Epidermal melanocyte (primary cell): ENCODE data around the gene ALDH1L2.

ENCODE experiments used
- DNase-seq: peaks from one replicate; pipeline ENCODE4 v3.0.0; 2011; ENCODE audit warnings: low spot score; ENCODE audit not compliant: insufficient read length

ALDH1L2 gene

DNA sequence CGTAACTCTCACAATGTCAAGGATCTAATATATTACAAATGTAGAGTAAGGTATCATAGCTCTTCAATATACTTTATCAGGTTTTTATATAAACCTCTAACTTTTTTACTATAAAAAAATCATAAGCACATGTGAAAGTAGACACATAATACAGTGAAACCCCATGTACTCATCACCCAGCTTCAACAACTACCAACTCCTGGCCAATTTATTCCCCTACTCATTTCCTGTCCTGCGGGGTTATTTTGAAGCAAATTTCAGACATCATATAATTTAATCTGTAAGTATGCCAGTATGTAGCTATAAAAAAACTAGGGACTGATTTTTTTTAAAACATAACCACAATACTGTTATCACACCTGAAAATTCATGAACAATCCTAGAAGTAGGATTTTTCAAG, 50.4 kb downstream of the ALDH1L2 start:
- no peak for DNase-seq

DNA sequence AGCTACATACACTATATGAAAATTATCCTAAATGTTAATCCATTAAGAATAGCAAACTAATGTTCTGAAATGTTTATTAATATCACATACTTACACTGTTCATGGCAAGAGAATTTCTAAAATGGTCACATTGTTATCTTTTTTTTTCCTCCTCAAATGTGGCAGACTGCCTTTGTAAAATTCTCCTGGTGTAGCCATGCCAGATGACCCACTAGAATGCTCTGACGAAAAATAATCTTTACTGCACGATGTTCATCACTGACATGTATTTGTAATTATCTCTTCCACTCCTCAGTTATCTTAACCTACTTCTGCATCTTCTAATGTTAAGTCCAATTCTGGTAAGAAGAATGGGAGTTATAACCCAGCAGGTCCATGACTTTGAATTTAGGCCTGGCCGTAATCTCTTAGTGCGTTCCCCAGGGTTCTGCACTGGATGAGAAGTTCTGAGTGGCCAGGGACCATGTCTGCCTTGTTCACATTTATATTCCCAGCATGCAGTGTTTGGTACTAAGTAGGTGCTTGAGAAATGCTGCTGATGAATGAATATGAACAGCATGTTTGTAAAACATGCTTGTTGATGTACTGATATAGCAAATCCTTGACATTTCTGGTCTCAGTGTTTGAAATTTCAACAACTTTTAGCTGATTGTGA, 51.4 kb downstream of the ALDH1L2 start:
- no peak for DNase-seq

DNA sequence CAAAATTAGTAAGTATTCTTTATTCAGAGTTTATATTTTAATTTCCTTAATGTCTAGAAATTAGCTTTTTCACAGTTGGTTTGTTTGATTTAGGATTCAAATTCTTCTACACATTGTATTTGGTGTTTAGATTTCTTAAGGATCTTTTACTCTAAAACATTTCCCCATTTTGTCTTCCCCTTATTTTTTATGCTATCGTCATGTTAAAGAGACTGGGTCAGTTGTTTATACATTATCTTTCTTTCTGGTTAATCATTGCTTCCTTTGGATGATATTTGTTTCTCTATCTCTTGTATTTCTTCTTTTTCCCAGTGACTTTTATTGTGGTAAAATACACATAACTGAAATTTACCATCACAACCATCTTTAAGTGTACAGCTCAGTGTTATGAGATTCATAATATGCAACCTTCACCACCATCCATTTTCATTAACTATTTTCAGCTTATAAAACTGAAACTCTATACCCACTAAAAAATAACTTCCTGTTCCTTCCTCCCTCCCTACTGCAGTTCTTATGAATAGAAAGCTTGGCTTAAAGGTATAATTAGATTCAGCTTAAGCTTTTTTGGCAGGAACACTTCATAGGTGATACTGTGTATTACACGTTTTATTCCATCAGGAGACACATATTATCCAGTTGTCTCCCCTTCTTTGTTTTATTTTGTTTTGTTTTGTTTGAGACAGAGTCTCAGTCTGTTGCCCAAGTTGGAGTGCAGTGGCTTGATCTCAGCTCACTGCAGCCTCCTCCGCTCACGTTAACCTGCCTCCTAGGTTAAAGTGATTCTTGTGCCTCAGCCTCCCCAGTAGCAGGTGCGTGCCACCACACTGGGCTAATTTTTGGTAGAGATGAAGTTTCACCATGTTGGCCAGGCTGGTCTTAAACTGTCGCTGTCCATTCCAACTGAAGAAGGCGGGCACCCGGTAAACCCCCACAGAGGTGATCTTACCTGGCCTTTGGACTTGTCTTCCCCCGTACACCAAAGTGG, 53.1 kb downstream of the ALDH1L2 start:
- DNase-seq = no peak

DNA sequence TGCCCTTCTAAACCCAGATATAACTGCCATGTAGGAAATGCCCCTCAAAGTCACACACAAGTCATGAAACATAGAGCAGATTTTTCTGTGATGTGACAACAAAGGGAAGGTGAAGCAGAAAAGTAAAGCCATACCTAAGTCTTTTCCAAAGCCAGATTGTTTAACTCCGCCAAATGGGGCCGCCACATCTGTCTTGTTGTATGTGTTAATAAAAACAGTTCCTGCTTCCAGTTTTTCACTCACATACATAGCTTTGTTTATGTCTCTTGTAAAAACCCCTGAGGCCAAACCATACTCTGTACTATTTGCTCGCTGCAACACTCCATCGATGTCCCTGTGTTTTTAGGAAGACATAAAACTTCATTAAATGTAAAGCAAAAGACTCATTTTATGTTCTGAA, 57.8 kb downstream of the ALDH1L2 start:
- no peak for DNase-seq

DNA sequence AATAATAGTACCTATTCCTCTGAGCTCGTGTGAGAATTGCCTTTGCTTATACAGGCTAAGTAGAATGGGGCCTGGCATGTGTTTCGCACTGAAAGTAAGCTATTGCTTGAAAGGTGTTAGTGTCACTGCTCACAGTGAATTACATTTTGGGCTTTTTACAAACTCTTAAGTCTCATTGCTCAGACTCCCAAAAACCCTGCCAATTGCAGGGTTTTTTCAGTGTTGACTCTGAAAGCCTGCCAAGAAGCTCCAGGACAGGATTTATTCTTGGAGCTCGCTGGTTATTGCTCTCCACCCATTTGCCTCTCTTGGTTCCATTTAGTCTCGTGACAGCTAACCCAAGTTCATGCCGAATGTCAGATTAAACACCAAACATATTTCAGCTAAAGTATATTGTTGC, 58.4 kb downstream of the ALDH1L2 start:
- no peak for DNase-seq

DNA sequence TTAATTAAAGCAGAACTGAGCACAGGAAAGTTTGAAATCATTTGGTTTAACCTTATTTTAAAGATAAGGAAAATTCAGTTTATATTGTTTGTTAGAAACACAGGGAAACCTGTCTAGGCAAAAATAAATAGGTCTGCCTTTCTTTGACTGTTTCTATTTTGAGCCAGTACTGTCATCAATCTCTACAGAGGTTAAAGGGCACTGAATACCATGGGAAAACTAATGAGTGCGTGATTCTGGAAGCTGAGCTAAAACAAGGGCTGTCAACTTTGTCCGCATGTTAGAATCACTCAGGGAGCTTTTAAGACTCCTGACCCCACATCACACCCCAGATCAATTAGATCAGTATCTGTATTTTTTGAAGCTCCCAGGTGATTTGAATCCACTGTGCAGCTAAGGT, 59.3 kb downstream of the ALDH1L2 start:
- no peak for DNase-seq

DNA sequence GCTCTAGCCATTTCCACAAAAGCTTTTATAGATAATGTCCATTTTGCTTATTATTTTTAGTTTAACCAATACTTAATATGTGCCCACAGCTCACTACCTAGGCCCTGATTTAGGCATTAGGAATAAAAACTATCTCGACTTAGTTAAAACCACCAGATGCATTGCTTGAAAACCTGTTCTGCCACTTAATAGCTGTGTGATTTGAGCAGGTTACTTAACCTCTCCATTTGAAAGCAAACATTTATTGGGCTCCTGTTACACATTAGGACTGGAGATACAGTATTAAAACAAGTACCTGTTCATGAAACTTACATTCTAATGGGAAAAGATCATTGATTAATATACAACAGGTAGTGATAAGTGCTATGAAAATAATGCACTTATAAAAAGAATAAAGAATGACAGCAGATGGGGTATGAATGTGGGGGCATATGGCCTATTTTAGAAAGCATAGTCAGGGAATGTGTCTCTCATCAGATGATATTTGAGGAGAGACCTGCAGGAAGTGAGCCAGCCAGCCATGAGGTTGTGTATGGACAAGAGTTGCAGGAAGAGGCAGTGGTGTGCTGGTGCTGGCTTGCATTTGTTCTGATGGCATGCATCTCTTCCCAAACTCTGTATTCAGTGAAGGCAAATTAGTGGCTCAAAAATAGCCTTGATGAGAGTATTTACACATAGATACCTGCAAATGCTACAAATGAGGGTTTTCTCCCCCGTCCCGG, 63.9 kb downstream of the ALDH1L2 start:
- DNase-seq = no peak

DNA sequence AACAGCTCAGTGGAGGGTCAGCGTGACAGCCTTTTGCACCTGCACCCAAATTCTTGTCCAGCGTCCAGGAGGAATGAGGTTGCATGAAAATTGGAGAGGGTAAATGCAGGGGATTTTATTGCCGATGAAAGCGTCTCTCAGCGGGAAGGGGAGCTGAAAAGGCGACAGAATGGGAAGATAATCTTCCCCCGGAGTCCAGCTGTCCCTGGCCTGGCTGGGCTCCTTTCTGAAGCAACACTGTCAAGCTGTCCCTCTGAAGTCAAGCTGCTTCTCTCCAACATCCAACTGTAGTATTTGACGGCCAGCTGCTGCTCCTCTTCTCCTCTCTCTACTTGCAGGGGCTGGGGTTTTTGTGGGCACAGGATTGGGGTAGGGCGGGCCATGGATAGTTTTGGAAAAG, 65.5 kb downstream of the ALDH1L2 start:
- no peak for DNase-seq

DNA sequence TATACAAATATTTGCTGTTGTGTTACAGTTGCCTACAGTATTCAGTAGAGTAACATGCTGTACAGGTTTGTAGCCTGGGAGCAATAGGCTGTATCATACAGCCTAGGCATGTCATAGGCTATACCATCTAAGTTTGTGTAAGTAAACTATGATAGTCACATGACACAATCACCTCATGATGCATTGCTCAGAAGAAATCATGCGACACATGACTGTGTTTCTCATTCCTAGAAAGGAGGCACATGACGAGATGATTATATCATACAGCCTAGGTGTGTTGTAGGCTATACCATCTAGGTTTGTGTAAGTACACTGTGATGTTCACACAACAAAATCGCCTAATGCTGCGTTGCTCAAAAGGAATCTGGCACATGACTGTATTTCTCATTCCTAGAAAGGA, 66.2 kb downstream of the ALDH1L2 start:
- DNase-seq = no peak

DNA sequence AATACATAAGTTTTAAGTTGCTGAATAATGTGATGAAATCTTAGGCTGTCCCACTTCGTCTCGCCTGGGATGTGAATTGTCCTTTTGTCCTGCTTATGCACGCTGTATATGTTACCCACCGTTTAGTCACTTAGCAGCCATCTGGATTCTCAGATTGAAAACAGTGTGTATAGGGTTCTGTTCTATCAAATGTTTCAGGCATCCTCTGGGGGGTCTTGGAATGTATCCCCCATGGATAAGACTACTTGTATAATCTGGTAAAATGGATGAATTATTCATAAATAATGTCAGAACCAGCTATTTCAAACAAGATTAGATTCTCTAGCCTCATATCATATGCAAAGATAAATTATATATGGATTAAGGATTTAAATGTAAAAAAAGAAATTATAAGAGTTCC, 68.7 kb downstream of the ALDH1L2 start:
- DNase-seq = no peak

DNA sequence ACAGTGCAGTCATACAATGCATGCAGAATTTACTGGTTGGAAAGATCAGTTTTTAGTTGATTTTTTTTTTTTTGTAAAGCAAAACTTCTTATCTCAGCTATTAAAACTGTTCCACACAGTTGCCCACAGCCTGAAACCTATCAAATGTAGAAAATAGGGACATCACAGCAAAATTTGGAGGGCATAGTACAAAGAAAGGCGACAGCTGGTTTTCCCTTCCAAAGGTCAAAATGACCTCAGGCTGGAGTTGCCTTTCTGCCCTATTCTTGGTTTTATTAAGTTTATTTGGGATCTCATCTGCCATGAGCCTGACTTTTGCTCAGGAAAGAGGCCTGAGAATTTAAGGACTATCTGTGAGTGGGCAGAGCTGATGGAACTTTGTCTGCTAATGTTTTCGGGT, 69.7 kb downstream of the ALDH1L2 start:
- DNase-seq = no peak

DNA sequence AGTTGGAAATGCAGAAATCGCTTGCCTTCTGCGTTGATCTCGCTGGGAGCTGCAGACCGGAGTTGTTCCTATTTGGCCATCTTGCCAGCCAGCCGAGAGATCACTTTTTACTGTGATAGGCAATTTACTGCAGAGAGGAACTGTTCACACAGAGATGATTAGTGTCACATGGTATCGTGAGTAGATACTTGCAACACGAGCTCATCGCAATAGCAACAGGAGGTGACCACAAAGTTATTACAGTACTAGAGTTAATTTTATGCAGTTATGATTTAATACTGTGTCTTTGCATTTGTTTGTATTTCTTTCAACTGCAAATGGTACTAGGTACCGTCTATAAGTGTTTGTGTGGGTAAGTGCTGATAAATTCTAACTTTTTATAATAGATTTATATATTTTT, 70.4 kb downstream of the ALDH1L2 start:
- no peak for DNase-seq

DNA sequence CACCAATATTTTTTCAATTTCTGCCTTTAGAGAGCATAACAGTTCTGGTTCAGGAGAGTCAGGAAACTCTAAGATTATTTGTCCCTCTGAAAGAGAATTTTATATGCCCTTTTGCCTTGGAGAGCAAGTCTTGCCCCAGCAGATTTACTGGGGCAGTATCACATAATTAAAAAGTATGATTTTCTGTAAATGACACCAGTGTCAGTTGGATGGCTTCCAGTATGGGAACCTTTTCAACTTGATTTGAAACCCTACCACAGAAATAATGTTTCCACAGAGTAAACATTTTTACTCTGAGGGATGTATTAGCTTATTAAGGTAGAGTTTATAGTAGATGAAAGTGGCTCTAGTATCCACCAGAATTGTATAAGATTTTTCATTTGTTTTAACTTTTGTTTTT, 82.8 kb downstream of the ALDH1L2 start:
- no peak for DNase-seq

DNA sequence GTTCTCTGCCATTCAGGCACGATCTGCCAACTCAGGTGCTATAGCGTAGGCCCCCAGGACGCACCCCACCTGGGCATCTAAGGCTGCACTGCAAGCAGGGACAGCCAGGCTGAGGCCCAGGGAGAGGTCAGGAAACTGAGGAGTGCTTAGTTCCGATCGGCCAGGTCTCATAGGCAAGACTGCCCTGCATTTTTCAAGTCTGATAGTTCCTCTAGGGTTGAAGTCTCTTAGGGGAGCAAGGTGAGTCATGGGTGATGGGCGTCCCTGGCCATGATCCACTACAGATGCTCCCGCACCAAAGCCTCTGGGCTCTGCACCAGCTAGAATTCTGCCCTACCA, 84.9 kb downstream of the ALDH1L2 start:
- no peak for DNase-seq

DNA sequence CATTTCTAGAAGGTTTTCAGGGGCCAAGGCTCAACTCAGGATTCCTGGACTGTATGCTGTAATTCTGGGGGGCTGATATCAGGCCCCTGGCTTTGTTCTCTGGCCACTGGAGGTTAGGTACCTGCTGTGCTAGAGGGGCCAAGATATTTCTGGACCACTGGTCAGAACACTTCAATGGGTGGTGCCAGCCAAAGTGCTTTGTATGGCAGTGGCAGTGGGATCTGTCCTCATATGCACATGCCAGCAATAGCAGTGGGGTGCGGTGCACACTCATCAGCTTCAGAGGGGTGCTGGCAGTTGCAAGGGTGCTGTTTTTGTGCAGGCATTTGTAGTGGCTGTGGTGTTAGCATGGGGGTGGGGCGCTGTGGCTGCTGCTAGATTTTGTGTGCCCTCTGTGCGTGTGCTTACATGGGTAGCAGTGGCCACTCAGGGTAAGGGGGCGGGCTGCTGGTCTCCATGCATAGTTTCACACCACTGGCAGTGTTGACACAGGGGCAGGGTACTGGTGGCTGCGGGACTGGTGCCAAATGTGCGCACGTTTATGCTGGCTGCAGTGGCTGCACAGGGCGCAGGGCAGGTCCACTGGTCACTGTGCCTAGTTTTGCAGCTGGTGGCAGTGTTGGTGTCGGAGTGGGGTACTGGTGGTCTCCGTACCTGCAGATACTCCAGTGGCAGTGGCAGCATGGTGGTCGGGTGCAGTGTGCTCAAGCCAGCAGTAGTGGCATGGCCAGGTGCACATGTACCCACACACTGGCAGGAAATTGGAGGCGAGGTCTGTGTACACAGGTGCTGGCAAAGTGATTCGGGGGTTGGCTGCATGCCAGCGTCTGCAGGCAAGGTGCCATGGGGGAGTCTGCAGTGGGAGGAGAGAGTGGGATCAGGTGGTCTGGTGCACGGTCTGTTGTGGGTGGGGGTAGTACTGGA, 85.6 kb downstream of the ALDH1L2 start:
- no peak for DNase-seq

DNA sequence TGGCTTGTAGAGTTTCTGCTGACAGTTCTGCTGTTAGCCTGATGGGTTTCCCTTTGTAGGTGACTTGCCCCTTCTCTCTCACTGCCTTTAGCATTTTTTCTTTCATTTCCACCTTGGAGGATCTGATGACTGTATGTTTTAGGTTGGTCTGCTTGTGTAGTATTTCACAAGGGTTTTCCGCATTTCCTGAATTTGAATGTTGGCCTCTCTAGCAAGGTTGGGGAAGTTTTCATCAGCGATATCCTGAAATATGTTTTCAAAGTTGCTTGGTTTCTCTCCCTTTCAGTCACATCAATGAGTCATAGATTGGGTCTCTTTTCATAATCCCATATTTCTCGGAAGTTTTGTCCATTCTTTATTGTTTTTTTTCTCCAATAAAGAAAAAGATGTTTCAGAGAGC, 86.7 kb downstream of the ALDH1L2 start:
- no peak for DNase-seq

DNA sequence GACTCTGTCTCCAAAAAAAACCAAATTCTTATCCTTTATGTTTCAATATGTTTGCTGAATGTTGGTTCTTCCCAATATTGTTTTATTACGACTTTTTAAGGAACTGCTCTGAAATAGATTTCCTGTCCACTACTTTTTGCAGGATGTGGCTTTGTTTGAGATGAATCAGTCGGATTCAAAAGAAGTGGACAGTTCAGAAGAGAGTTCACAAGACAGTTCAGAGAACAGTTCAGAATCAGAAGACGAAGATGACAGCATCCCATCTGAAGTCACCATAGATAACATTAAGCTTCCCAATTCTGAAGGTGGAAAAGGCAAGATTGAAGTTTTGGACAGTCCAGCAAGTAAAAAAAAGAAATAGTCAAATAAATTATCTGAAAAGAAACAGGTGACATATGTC, 89.9 kb downstream of the ALDH1L2 start:
- no peak for DNase-seq

DNA sequence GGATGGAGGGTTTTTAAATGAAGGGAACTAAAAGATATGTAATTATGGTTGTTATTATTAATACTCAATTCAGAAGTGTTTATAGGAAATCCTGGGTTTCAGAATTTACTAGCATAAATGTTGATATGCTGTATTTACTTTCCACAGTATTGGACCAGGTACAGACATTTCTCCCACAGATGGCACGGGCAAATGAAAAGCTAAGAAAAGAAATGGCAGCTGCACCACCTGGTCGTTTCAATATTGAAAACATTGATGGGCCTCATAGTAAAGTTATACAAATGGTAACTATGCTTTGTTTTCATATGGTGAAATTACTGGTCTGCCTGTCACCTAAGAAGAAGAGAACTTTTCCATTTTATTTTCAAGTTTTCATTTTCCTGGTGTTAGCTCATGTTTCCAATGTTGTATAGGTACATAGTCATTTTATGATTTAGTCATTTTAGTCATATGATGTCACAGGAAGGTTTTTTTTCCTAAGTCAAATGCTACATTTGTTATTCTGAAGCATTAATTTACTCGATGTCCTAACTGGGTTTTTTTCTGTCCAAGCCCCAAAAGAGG, 92.6 kb downstream of the ALDH1L2 start:
- no peak for DNase-seq

DNA sequence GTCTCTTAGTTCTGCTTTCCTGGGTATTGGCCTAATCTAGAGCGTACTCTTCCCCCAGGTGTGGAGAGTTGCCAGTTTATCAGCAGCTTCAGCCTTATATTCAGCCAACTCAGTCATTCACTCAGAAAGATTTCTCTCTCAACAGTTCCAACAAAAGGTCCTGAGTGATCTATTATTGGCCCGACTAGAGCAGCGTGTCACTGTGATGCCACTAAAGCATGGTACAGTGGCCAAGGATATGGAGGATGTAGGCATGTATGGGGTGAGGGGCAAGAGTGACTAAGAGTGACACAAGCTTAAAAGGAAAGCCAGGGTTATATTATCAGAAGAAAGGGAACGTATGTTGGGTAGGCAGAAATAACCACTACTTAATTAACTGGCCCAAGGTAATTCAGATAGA, 93.3 kb downstream of the ALDH1L2 start:
- no peak for DNase-seq

DNA sequence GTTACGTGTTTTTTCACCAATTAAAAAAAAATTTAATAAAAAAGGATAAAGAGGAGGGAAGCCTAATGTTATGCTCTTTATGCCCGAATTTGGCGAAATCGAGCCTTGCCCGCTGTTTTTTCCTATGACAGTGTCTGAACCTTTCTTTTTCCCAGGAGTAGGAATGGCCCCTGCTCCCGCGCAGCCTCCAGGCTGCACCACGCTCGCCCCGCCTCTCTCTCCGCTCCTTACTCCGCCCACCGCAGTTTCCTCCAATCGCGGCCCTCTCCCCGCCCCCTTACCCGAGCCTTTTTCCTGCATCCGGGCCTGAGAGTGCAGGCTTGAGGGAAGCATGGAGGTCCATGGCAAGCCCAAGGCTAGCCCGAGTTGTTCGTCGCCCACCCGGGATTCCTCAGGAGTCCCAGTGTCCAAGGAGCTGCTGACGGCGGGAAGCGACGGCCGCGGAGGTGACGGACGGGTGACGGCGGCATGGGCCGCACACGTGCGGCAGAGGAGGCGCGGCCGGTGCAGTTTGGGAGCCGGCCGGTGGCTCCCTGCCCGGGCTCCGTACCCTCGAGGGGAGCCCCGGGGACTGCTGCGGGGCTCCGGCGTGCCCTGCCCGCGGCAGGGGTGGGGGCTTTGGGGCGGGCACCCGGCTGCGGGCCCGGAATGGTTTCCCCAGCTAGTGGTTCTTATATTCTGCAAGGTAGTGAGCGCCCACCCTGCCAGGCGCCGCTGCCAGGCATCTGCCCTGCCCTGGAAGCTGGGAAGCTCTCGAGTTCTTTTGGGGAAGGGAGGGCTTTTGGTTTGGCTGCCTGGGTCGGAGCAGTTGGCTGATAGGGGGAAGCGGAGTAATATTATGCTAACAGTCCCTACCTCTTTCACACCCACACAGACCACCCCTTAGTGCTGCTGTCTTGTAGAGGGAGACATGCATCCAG, 98.0 kb downstream of the ALDH1L2 start, which contains the start of gene NOPCHAP1:
NOPCHAP1 (plus strand) TSS at position 295 of the 920 bp plus-strand sequence; CDS start at position 332, 37 bp downstream.
- DNase-seq = peak; percentile 92
